Epidermal melanocyte (primary cell): ENCODE data around the gene DNAJB8.
A peak's percentile ranks its signal among the peaks of the same experiment; 100 is the strongest.

Source experiments
- DNase-seq: peaks from one replicate; pipeline ENCODE4 v3.0.0; 2011; ENCODE audit warnings: low spot score; ENCODE audit not compliant: insufficient read length

The DNAJB8 gene

GRCh38 chr3:128494367-128494650 lies 27.6 kb upstream of the DNAJB8 start:
- DNase-seq, result no peak

GRCh38 chr3:128493570-128494366 lies 27.1 kb upstream of the DNAJB8 start:
- no peak for DNase-seq

GRCh38 chr3:128492671-128493569 lies 26.2 kb upstream of the DNAJB8 start, which contains the start of gene GATA2:
Gene GATA2, minus strand, starts transcription at chr3:128493201. Its CDS starts 6,170 bp downstream, at chr3:128487031.
- DNase-seq, result no peak

- no peak for DNase-seq
These were observed 25.4 kb upstream of the DNAJB8 start for GRCh38 chr3:128491941-128492670.

GRCh38 chr3:128491691-128491940 lies 24.9 kb upstream of the DNAJB8 start:
- DNase-seq, result no peak

- no peak for DNase-seq
These were observed 24.4 kb upstream of the DNAJB8 start for GRCh38 chr3:128490915-128491690.

- no peak for DNase-seq
These were observed 23.9 kb upstream of the DNAJB8 start for GRCh38 chr3:128490650-128490914.

GRCh38 chr3:128489927-128490649 lies 23.4 kb upstream of the DNAJB8 start:
- DNase-seq, result no peak

GRCh38 chr3:128489674-128489926 lies 22.9 kb upstream of the DNAJB8 start:
- no peak for DNase-seq

GRCh38 chr3:128488991-128489673 lies 22.4 kb upstream of the DNAJB8 start:
- DNase-seq, result no peak

GRCh38 chr3:128488636-128488990 lies 21.9 kb upstream of the DNAJB8 start:
- no peak for DNase-seq

GRCh38 chr3:128487813-128488635 lies 21.3 kb upstream of the DNAJB8 start:
- DNase-seq, result peak; percentile 78

GRCh38 chr3:128487538-128487812 lies 20.8 kb upstream of the DNAJB8 start:
- no peak for DNase-seq

GRCh38 chr3:128486681-128487537 lies 20.2 kb upstream of the DNAJB8 start:
- DNase-seq, result no peak

GRCh38 chr3:128486205-128486628 lies 19.5 kb upstream of the DNAJB8 start:
- no peak for DNase-seq

GRCh38 chr3:128485282-128486204 lies 18.9 kb upstream of the DNAJB8 start:
- DNase-seq, result no peak

- DNase-seq, result no peak
These were observed 18.0 kb upstream of the DNAJB8 start for GRCh38 chr3:128484404-128485281.
